NCI-H748 (cell line): ENCODE measurements around the gene CLCN1.

Experiments used
- DNase-seq: peaks from one replicate; lab custom pipeline; 2025; ENCODE audit not compliant: unreplicated experiment; lab: John Stamatoyannopoulos, UW

The CLCN1 gene

GRCh38 chr7:143331179-143331801, 15.4 kb downstream of the CLCN1 start:
- no peak for DNase-seq

- no peak for DNase-seq
Measured at GRCh38 chr7:143334244-143334643, 18.3 kb downstream of the CLCN1 start.

- DNase-seq: no peak
Measured at GRCh38 chr7:143337216-143337615, 21.3 kb downstream of the CLCN1 start.

- no peak for DNase-seq
Measured at GRCh38 chr7:143341842-143342241, 25.9 kb downstream of the CLCN1 start.

GRCh38 chr7:143343596-143343995, 27.7 kb downstream of the CLCN1 start:
- no peak for DNase-seq

GRCh38 chr7:143345428-143345900, 29.6 kb downstream of the CLCN1 start:
- peak; percentile 86 for DNase-seq

- no peak for DNase-seq
Measured at GRCh38 chr7:143346018-143346417, 30.1 kb downstream of the CLCN1 start.

- no peak for DNase-seq
Measured at GRCh38 chr7:143347950-143348349, 32.0 kb downstream of the CLCN1 start.

GRCh38 chr7:143351060-143351459, 35.1 kb downstream of the CLCN1 start:
- no peak for DNase-seq

- DNase-seq: no peak
Measured at GRCh38 chr7:143351574-143351973, 35.7 kb downstream of the CLCN1 start.

GRCh38 chr7:143352531-143353002, 36.7 kb downstream of the CLCN1 start:
- DNase-seq: no peak

- no peak for DNase-seq
Measured at GRCh38 chr7:143354376-143354775, 38.5 kb downstream of the CLCN1 start.

- no peak for DNase-seq
Measured at GRCh38 chr7:143354965-143355364, 39.1 kb downstream of the CLCN1 start.

- no peak for DNase-seq
Measured at GRCh38 chr7:143355450-143356385, 39.8 kb downstream of the CLCN1 start.

- DNase-seq: no peak
Measured at GRCh38 chr7:143356414-143357050, 40.6 kb downstream of the CLCN1 start.

GRCh38 chr7:143358626-143359025, 42.7 kb downstream of the CLCN1 start:
- no peak for DNase-seq

- no peak for DNase-seq
Measured at GRCh38 chr7:143359771-143360353, 44.0 kb downstream of the CLCN1 start.

GRCh38 chr7:143360788-143361551, 45.1 kb downstream of the CLCN1 start:
- DNase-seq: peak; percentile 71

GRCh38 chr7:143361552-143362130, 45.7 kb downstream of the CLCN1 start:
- peak; percentile 78 for DNase-seq
